PC-3 (cell line): Measurements from ENCODE around the gene ITCH.

ENCODE experiments used
- CTCF ChIP-seq: fragments of 300-600 bp; sonication (generic); conservative IDR thresholded peaks from 2 replicates; pipeline ENCODE4 v1.5.1; 2017; ENCODE audit warnings: antibody characterized with exemption, low read depth, mild to moderate bottlenecking, low read length
- EZH2 ChIP-seq: fragments of 300-600 bp; sonication (generic); IDR thresholded peaks from one replicate; pipeline ENCODE4 v1.6.1; 2017; ENCODE audit warnings: antibody characterized with exemption, mild to moderate bottlenecking, low read length; ENCODE audit not compliant: unreplicated experiment

GRCh38 chr20:34355427-34355826 lies 7.6 kb upstream of the ITCH start:
- TF ChIP-seq CTCF (no peak), EZH2 (no peak)
